ENCODE measurements around the gene POC1A.

DNA sequence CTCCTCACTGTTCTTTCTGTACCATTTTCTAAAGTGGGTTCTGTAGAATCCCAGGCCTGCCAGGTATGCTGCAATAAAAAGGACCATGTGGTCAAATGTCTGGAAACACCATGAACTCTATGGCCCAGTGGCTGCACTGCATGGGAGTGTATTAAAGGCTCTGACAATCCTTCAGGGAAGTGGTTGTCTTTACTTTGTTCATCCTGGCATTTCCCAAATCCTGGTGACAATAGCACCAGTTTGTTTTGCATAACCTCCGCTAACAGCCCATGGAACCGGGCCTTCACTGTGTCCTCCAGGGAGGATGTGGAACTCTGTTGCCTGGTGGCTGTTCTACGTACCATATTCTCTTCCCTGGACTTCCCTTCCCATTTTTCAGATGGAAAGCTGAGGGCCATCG lies 86.7 kb downstream of the POC1A start:
- TF ChIP-seq ZFX (IDR thresholded peaks at IDR 0.05): no peak
- TF ChIP-seq, protein P1, sequence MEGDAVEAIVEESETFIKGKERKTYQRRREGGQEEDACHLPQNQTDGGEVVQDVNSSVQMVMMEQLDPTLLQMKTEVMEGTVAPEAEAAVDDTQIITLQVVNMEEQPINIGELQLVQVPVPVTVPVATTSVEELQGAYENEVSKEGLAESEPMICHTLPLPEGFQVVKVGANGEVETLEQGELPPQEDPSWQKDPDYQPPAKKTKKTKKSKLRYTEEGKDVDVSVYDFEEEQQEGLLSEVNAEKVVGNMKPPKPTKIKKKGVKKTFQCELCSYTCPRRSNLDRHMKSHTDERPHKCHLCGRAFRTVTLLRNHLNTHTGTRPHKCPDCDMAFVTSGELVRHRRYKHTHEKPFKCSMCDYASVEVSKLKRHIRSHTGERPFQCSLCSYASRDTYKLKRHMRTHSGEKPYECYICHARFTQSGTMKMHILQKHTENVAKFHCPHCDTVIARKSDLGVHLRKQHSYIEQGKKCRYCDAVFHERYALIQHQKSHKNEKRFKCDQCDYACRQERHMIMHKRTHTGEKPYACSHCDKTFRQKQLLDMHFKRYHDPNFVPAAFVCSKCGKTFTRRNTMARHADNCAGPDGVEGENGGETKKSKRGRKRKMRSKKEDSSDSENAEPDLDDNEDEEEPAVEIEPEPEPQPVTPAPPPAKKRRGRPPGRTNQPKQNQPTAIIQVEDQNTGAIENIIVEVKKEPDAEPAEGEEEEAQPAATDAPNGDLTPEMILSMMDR (conservative IDR thresholded peaks at IDR 0.05): no peak

Data from C4-2B (cell line).